IPS-18c (cell line): ENCODE measurements around the gene ZNF280A.

Source experiments
- H3K4me3 ChIP-seq: 2 replicates; pipeline ENCODE4 v1.7.0; 2013; ENCODE audit warnings: low read depth, mild to moderate bottlenecking, low read length, moderate library complexity; ENCODE audit not compliant: insufficient read depth
- H3K9me3 ChIP-seq: one replicate; pipeline ENCODE4 v1.6.1; 2013; ENCODE audit warnings: mild to moderate bottlenecking, low read length, moderate library complexity; ENCODE audit not compliant: control insufficient read depth, insufficient read depth

ZNF280A gene

DNA sequence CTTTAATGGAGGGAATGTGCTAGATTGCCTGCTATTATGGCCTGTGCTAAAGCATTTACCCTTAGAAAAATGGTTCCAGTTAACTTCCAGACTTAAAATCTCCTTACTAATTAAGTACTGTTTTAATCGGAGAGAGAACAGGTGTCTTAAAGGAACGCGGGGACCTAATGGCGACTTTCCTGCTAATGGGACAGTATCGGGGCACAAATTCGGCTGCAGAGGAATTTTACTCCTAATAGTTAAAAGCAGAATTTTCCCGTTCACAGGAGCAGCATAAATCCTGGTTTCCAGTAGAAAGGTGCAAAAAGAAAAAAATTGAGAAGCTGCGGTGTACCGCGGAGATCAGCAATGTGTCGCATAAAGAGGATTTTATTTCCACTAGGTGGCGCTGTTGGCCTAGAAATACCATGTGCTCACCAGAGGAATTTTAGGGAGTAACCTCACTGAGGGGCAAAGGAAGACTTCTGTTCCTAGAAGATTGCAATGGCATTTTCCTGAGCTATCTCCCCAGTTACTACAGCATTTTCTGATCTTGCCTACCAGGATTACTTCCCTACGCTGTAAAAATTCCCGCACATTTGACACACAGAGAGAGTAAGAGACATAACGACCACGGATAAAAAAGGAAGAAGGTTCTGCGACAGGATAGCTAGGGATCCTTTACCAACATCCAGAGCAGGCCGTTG, 56.1 kb downstream of the ZNF280A start:
- H3K9me3 ChIP-seq: peaks cover 3% of the 10 kb centered on the region
- no peak overlapping the region for H3K4me3 ChIP-seq
